Measurements from ENCODE around the gene AMIGO2.

- TF ChIP-seq CTCF (IDR thresholded peaks at IDR 0.05 in 2 of 3, conservative IDR thresholded peaks at IDR 0.05 in 1 of 3; ENCODE audit: borderline replicate concordance in 1 of 3, insufficient read depth in 1 of 3, low read depth in 2 of 3, low read length in 2 of 3) (no peak), REST (IDR thresholded peaks at IDR 0.05; ENCODE audit: low read depth) (no peak)
These were observed 20.4 kb upstream of the AMIGO2 start for GRCh38 chr12:47100160-47100559.
